SK-N-SH (cell line): ENCODE data around the gene ATP7B. TPM values are rescaled to one million over a fixed set of nuclear protein-coding genes. Genes with fewer than 3 reads are reported as not detected.

Experiments
- CTCF ChIA-PET: fragments of 300-600, 350-600 bp; formaldehyde crosslinking; extraction: SDS; loops from one replicate; lab custom pipeline; 2021; lab: Yijun Ruan, JAX
- POLR2A ChIA-PET: fragments of 350-600 bp; sonication (Branson Sonifier 250); formaldehyde crosslinking; extraction: SDS; loops from one replicate; lab custom pipeline; 2020; ENCODE audit warnings: antibody characterized with exemption, inconsistent platforms; lab: Yijun Ruan, JAX
- DNase-seq: peaks from one replicate; pipeline ENCODE4 v3.0.0; 2012
- H2AFZ ChIP-seq: fragments of 200-600 bp; sonication (generic); 2 replicates; pipeline ENCODE4 v1.8.1; 2016; ENCODE audit warnings: antibody characterized with exemption, mild to moderate bottlenecking, low read depth
- H3F3A ChIP-seq: fragments of 200-600 bp; sonication (generic); replicated peaks from 2 replicates; pipeline ENCODE3; 2016; ENCODE audit warnings: antibody characterized with exemption, mild to moderate bottlenecking; ENCODE audit not compliant: insufficient read depth
- H3K27ac ChIP-seq, 2 experiments: fragments of 200-500 bp in 1 of 2; fragments of 200-600 bp in 1 of 2; sonication (Bioruptor generic) in 1 of 2; sonication (generic), shearing (Covaris generic) in 1 of 2; 2 replicates each; pipeline versions ENCODE4 v1.5.1 to v1.6.1; 2014 to 2016; ENCODE audit warnings: low read depth in 2 of 2, inconsistent platforms in 1 of 2, low read length in 1 of 2, mild to moderate bottlenecking in 1 of 2, mixed read lengths in 1 of 2
- H3K27me3 ChIP-seq: fragments of 200-600 bp; sonication (generic), shearing (Covaris generic); 2 replicates; pipeline ENCODE4 v1.6.1; 2016; ENCODE audit warnings: mixed run types; ENCODE audit not compliant: insufficient read depth
- H3K36me3 ChIP-seq, 2 experiments: fragments of 200-500 bp in 1 of 2; fragments of 200-600 bp in 1 of 2; sonication (Bioruptor generic) in 1 of 2; sonication (generic) in 1 of 2; replicated peaks in 1 of 2; 2 replicates each; pipeline versions ENCODE3 to v1.5.1; 2014 to 2016; ENCODE audit warnings: low read length in 1 of 2, mild to moderate bottlenecking in 1 of 2; ENCODE audit not compliant: insufficient read depth in 2 of 2, control insufficient read depth in 1 of 2
- H3K4me1 ChIP-seq, 2 experiments: fragments of 200-500 bp in 1 of 2; fragments of 200-600 bp in 1 of 2; sonication (Bioruptor generic) in 1 of 2; sonication (generic), shearing (Covaris generic) in 1 of 2; 2 replicates each; pipeline versions ENCODE4 v1.5.1 to v1.6.1; 2014 to 2016; ENCODE audit warnings: low read depth in 1 of 2, low read length in 1 of 2, mixed run types in 1 of 2; ENCODE audit not compliant: insufficient read depth in 2 of 2, control insufficient read depth in 1 of 2
- H3K4me2 ChIP-seq: fragments of 200-600 bp; sonication (generic), shearing (Covaris generic); 2 replicates; pipeline ENCODE4 v1.6.1; 2017; ENCODE audit warnings: mixed run types
- H3K4me3 ChIP-seq, 2 experiments: fragments of 200-500 bp in 1 of 2; fragments of 200-600 bp in 1 of 2; sonication (Bioruptor generic) in 1 of 2; sonication (generic), shearing (Covaris generic) in 1 of 2; 2 replicates each; pipeline versions ENCODE4 v1.5.1 to v1.8.1; 2014 to 2016; ENCODE audit warnings: low read depth in 2 of 2, inconsistent platforms in 1 of 2, low read length in 1 of 2, mild to moderate bottlenecking in 1 of 2, mixed read lengths in 1 of 2, moderate library complexity in 1 of 2
- H3K79me2 ChIP-seq: fragments of 200-600 bp; sonication (generic); 2 replicates; pipeline ENCODE4 v1.8.1; 2017; ENCODE audit warnings: mild to moderate bottlenecking; ENCODE audit not compliant: insufficient read depth
- H3K9ac ChIP-seq: fragments of 200-600 bp; sonication (generic); 2 replicates; pipeline ENCODE4 v1.6.1; 2017; ENCODE audit warnings: mixed run types
- H3K9me2 ChIP-seq: fragments of 200-600 bp; sonication (generic); 2 replicates; pipeline ENCODE4 v1.6.1; 2017; ENCODE audit warnings: mixed run types
- H3K9me3 ChIP-seq: fragments of 200-600 bp; sonication (generic); 2 replicates; pipeline ENCODE4 v1.6.1; 2017; ENCODE audit warnings: mixed run types, mild to moderate bottlenecking, moderate library complexity
- H4K20me1 ChIP-seq: fragments of 200-600 bp; sonication (generic); 2 replicates; pipeline ENCODE4 v1.6.1; 2017; ENCODE audit warnings: mild to moderate bottlenecking, mixed run types; ENCODE audit not compliant: insufficient read depth
- FOSL2 ChIP-seq: IDR thresholded peaks from 2 replicates; pipeline ENCODE4 v1.4.0; 2012; ENCODE audit warnings: low read depth, mild to moderate bottlenecking, moderate library complexity, borderline replicate concordance
- FOXJ3 ChIP-seq: sonication (generic); formaldehyde crosslinking; IDR thresholded peaks from 2 replicates; pipeline ENCODE4 v1.5.1; 2020; ENCODE audit warnings: mild to moderate bottlenecking, missing genetic modification reagents
- MEF2A ChIP-seq: IDR thresholded peaks from 2 replicates; pipeline ENCODE4 v1.4.0; 2012; ENCODE audit warnings: low read depth, borderline replicate concordance
- PBX3 ChIP-seq: IDR thresholded peaks from 2 replicates; pipeline ENCODE4; 2012
- RAD21 ChIP-seq: IDR thresholded peaks from 2 replicates; pipeline ENCODE4 v1.6.1; 2012; ENCODE audit warnings: mild to moderate bottlenecking, low read length
- REST ChIP-seq: IDR thresholded peaks from 2 replicates; pipeline ENCODE4 v1.6.1; 2012; ENCODE audit warnings: mild to moderate bottlenecking, low read depth, low read length, moderate library complexity
- SMC3 ChIP-seq: IDR thresholded peaks from 2 replicates; pipeline ENCODE4 v1.6.1; 2012; ENCODE audit warnings: low read depth, low read length, improper control_type of control experiment
- TEAD4 ChIP-seq: IDR thresholded peaks from 2 replicates; pipeline ENCODE4 v1.4.0; 2012; ENCODE audit warnings: mild to moderate bottlenecking, borderline replicate concordance; ENCODE audit not compliant: insufficient read depth
- USF1 ChIP-seq: IDR thresholded peaks from 2 replicates; pipeline ENCODE4 v1.4.0; 2012; ENCODE audit warnings: low read depth, borderline replicate concordance
- YY1 ChIP-seq: IDR thresholded peaks from 2 replicates; pipeline ENCODE4 v1.4.0; 2012; ENCODE audit warnings: low read depth, mild to moderate bottlenecking
- WGBS: methylation state at CpG from one replicate; pipeline ENCODE4 v1.1.6; 2017; ENCODE audit warnings: low lambda C conversion rate; 5-methylcytosine and 5-hydroxymethylcytosine counted together
- polyA plus RNA-seq, 3 experiments: library from polyadenylated mRNA; depleted of rRNA; stranded (reverse); fragments of >200 nt; gene quantifications; 2 replicates each; pipeline ENCODE4 v1.2.3, GENCODE V29; 2012

Gene ATP7B
- polyA plus RNA-seq, 1 of the 3 experiments (the other 2 are of a cell fraction) = 4.4 TPM

GRCh38 chr13:51956717-51957116, 54.5 kb downstream of the ATP7B start (continued):
- no peak for TF ChIP-seq USF1
- TF ChIP-seq TEAD4 = no peak
- TF ChIP-seq MEF2A = no peak
- TF ChIP-seq YY1 = no peak

- H3F3A ChIP-seq = no peaks in the 10 kb centered on the region
- no peaks in the 10 kb centered on the region for H3K4me1 ChIP-seq
- no peaks in the 10 kb centered on the region for H3K79me2 ChIP-seq
- no peak overlapping the region for H3K27ac ChIP-seq
- 91% methylated on average over 14 of the region's 16 CpGs for WGBS
- no peaks in the 10 kb centered on the region for H3K27me3 ChIP-seq
- no peaks in the 10 kb centered on the region for H3K36me3 ChIP-seq
- TF ChIP-seq FOSL2 (no peak), TEAD4 (no peak), SMC3 (no peak), RAD21 (no peak), FOXJ3 (CRISPR knock-in tag) (no peak)
- ChIA-PET CTCF (interaction anchor here (0.7 to 1.4 kb wide), 3 partner anchors 17 to 1471 kb away, joined by 3 read pairs; no protein-coding TSS in a partner anchor), POLR2A (no interaction called here)
- H4K20me1 ChIP-seq = no peaks in the 10 kb centered on the region
- no peak overlapping the region for H3K4me2 ChIP-seq
- H3K9me2 ChIP-seq = no peaks in the 10 kb centered on the region
- H3K9me3 ChIP-seq = no peaks in the 10 kb centered on the region
- no peak overlapping the region for H2AFZ ChIP-seq
- no peak overlapping the region for H3K4me3 ChIP-seq
- DNase-seq = no peak
- H3K9ac ChIP-seq = no peak overlapping the region
Measured at GRCh38 chr13:51955816-51956603, 55.2 kb downstream of the ATP7B start.

- Histone ChIP-seq H3K4me3 (no peak overlapping the region), H2AFZ (no peak overlapping the region), H3K27me3 (no peaks in the 10 kb centered on the region), H3K27ac (no peak overlapping the region), H3K4me2 (no peak overlapping the region), H3K9me2 (no peaks in the 10 kb centered on the region), H3K9me3 (no peaks in the 10 kb centered on the region), H3K4me1 (no peaks in the 10 kb centered on the region), H3K79me2 (no peaks in the 10 kb centered on the region), H3K9ac (no peak overlapping the region), H3K36me3 (no peaks in the 10 kb centered on the region), H3F3A (no peaks in the 10 kb centered on the region), H4K20me1 (no peaks in the 10 kb centered on the region)
- CTCF ChIA-PET = no interaction called here
- POLR2A ChIA-PET = no interaction called here
- 78% methylated on average over 12 of the region's 15 CpGs for WGBS
- no peak for DNase-seq
- TF ChIP-seq REST (no peak), FOXJ3 (CRISPR knock-in tag) (no peak), PBX3 (no peak)
Measured at GRCh38 chr13:51955281-51955771, 55.9 kb downstream of the ATP7B start.
